ENCODE data around the gene IGFALS.

IGFALS gene

GRCh38 chr16:1757714-1758461 is 35.6 kb downstream of the IGFALS start:
- Histone ChIP-seq H3K79me2 (ENCODE audit: low read length) (no peaks in the 10 kb centered on the region), H3K27me3 (replicated peaks; ENCODE audit: insufficient read depth, low read length) (no peaks in the 10 kb centered on the region), H3K4me3 (ENCODE audit: low read length) (no peak overlapping the region), H3F3A (ENCODE audit: insufficient read depth, low read length) (no peaks in the 10 kb centered on the region), H2AFZ (ENCODE audit: low read length) (no peak overlapping the region), H3K4me2 (ENCODE audit: low read depth, low read length) (no peak overlapping the region), H3K9me2 (replicated peaks; ENCODE audit: insufficient read depth, low read length) (no peaks in the 10 kb centered on the region), H4K20me1 (ENCODE audit: insufficient read depth, low read length) (no peaks in the 10 kb centered on the region), H3K9ac (ENCODE audit: low read length) (no peak overlapping the region), H3K9me3 (replicated peaks; ENCODE audit: insufficient read depth, low read length) (no peaks in the 10 kb centered on the region), H3K36me3 (replicated peaks; ENCODE audit: insufficient read depth, low read length) (no peaks in the 10 kb centered on the region), H3K27ac (ENCODE audit: low read length) (no peak overlapping the region), H3K4me1 (ENCODE audit: low read length) (no peaks in the 10 kb centered on the region)
- TF ChIP-seq EZH2phosphoT487 (IDR thresholded peaks at IDR 0.05; ENCODE audit: low read length), result no peak
- TF ChIP-seq CTCF (IDR thresholded peaks at IDR 0.05; ENCODE audit: low read length), result no peak
- no peak for TF ChIP-seq EZH2 (optimal IDR thresholded peaks at IDR 0.05; ENCODE audit: low read depth, low read length)
- no peak for DNase-seq

- Histone ChIP-seq H3K4me1 (ENCODE audit: low read length) (no peaks in the 10 kb centered on the region), H3K4me3 (ENCODE audit: low read length) (no peak overlapping the region), H2AFZ (ENCODE audit: low read length) (no peak overlapping the region), H3K79me2 (ENCODE audit: low read length) (no peaks in the 10 kb centered on the region), H3F3A (ENCODE audit: insufficient read depth, low read length) (no peaks in the 10 kb centered on the region), H3K9me2 (replicated peaks; ENCODE audit: insufficient read depth, low read length) (no peaks in the 10 kb centered on the region), H3K4me2 (ENCODE audit: low read depth, low read length) (no peak overlapping the region), H3K36me3 (replicated peaks; ENCODE audit: insufficient read depth, low read length) (no peaks in the 10 kb centered on the region), H3K27ac (ENCODE audit: low read length) (no peak overlapping the region), H3K27me3 (replicated peaks; ENCODE audit: insufficient read depth, low read length) (no peaks in the 10 kb centered on the region), H3K9ac (ENCODE audit: low read length) (no peak overlapping the region), H4K20me1 (ENCODE audit: insufficient read depth, low read length) (no peaks in the 10 kb centered on the region), H3K9me3 (replicated peaks; ENCODE audit: insufficient read depth, low read length) (no peaks in the 10 kb centered on the region)
- no peak for DNase-seq
- TF ChIP-seq EZH2phosphoT487 (IDR thresholded peaks at IDR 0.05; ENCODE audit: low read length) (no peak), EZH2 (optimal IDR thresholded peaks at IDR 0.05; ENCODE audit: low read depth, low read length) (no peak)
Measured at GRCh38 chr16:1754204-1754603, 39.3 kb downstream of the IGFALS start.

GRCh38 chr16:1752853-1753252 is 40.7 kb downstream of the IGFALS start:
- TF ChIP-seq EZH2 (optimal IDR thresholded peaks at IDR 0.05; ENCODE audit: low read depth, low read length) (no peak), CTCF (IDR thresholded peaks at IDR 0.05; ENCODE audit: low read length) (no peak), EZH2phosphoT487 (IDR thresholded peaks at IDR 0.05; ENCODE audit: low read length) (no peak)
- Histone ChIP-seq H3K4me1 (ENCODE audit: low read length) (no peaks in the 10 kb centered on the region), H3K9me2 (replicated peaks; ENCODE audit: insufficient read depth, low read length) (no peaks in the 10 kb centered on the region), H3K79me2 (ENCODE audit: low read length) (no peaks in the 10 kb centered on the region), H3K9me3 (replicated peaks; ENCODE audit: insufficient read depth, low read length) (no peaks in the 10 kb centered on the region), H3K4me3 (ENCODE audit: low read length) (no peak overlapping the region), H3K27ac (ENCODE audit: low read length) (no peak overlapping the region), H3K27me3 (replicated peaks; ENCODE audit: insufficient read depth, low read length) (no peaks in the 10 kb centered on the region), H3K36me3 (replicated peaks; ENCODE audit: insufficient read depth, low read length) (no peaks in the 10 kb centered on the region), H2AFZ (ENCODE audit: low read length) (no peak overlapping the region), H4K20me1 (ENCODE audit: insufficient read depth, low read length) (no peaks in the 10 kb centered on the region), H3F3A (ENCODE audit: insufficient read depth, low read length) (no peaks in the 10 kb centered on the region), H3K4me2 (ENCODE audit: low read depth, low read length) (no peak overlapping the region), H3K9ac (ENCODE audit: low read length) (no peak overlapping the region)
- DNase-seq, result no peak

GRCh38 chr16:1751946-1752345 is 41.6 kb downstream of the IGFALS start:
- no peak overlapping the region for H3K4me2 ChIP-seq (ENCODE audit: low read depth, low read length)
- no peaks in the 10 kb centered on the region for H3K4me1 ChIP-seq (ENCODE audit: low read length)
- no peak overlapping the region for H3K27ac ChIP-seq (ENCODE audit: low read length)
- H3K79me2 ChIP-seq (ENCODE audit: low read length), result no peaks in the 10 kb centered on the region
- H3K9ac ChIP-seq (ENCODE audit: low read length), result no peak overlapping the region
- no peaks in the 10 kb centered on the region for H3K36me3 ChIP-seq (replicated peaks; ENCODE audit: insufficient read depth, low read length)
- TF ChIP-seq EZH2phosphoT487 (IDR thresholded peaks at IDR 0.05; ENCODE audit: low read length) (no peak), CTCF (IDR thresholded peaks at IDR 0.05; ENCODE audit: low read length) (no peak), EZH2 (optimal IDR thresholded peaks at IDR 0.05; ENCODE audit: low read depth, low read length) (no peak)
- H3K27me3 ChIP-seq (replicated peaks; ENCODE audit: insufficient read depth, low read length), result no peaks in the 10 kb centered on the region
- no peak for DNase-seq
- H3K9me3 ChIP-seq (replicated peaks; ENCODE audit: insufficient read depth, low read length), result no peaks in the 10 kb centered on the region
- H3F3A ChIP-seq (ENCODE audit: insufficient read depth, low read length), result no peaks in the 10 kb centered on the region
- no peak overlapping the region for H2AFZ ChIP-seq (ENCODE audit: low read length)
- no peaks in the 10 kb centered on the region for H4K20me1 ChIP-seq (ENCODE audit: insufficient read depth, low read length)
- H3K4me3 ChIP-seq (ENCODE audit: low read length), result no peak overlapping the region
- no peaks in the 10 kb centered on the region for H3K9me2 ChIP-seq (replicated peaks; ENCODE audit: insufficient read depth, low read length)

Data from MM.1S (cell line).